Osteoblast (primary cell): ENCODE measurements around the gene EHD4. TPM values are rescaled to one million over a fixed set of nuclear protein-coding genes. Genes with fewer than 3 reads are reported as not detected.

Source experiments
- DNase-seq: peaks from one replicate; pipeline ENCODE4 v3.0.0; 2011; ENCODE audit warnings: low spot score, mixed read lengths; ENCODE audit not compliant: insufficient read length; ENCODE audit errors: missing footprints
- H2AFZ ChIP-seq: 2 replicates; pipeline ENCODE4 v1.6.0; 2011; ENCODE audit warnings: mild to moderate bottlenecking, low read length
- H3K27ac ChIP-seq: 2 replicates; pipeline ENCODE4 v1.5.1; 2011; ENCODE audit warnings: mild to moderate bottlenecking, low read depth, low read length, moderate library complexity
- H3K27me3 ChIP-seq: 2 replicates; pipeline ENCODE4 v1.6.0; 2012; ENCODE audit warnings: mild to moderate bottlenecking, control low read depth, inconsistent platforms, low read length, moderate library complexity; ENCODE audit not compliant: insufficient read depth
- H3K36me3 ChIP-seq: 2 replicates; pipeline ENCODE4 v1.5.1; 2011; ENCODE audit warnings: mild to moderate bottlenecking, low read length, control low read depth, moderate library complexity; ENCODE audit not compliant: insufficient read depth
- H3K4me1 ChIP-seq: 2 replicates; pipeline ENCODE4 v1.5.1; 2011; ENCODE audit warnings: mild to moderate bottlenecking, low read length, control low read depth, moderate library complexity; ENCODE audit not compliant: insufficient read depth
- H3K4me2 ChIP-seq: 2 replicates; pipeline ENCODE4 v1.6.0; 2011; ENCODE audit warnings: mild to moderate bottlenecking, low read length; ENCODE audit not compliant: insufficient read depth
- H3K4me3 ChIP-seq: fragments of 200-600 bp; sonication (generic); 3 replicates; pipeline ENCODE4 v1.5.1; 2012; ENCODE audit warnings: mild to moderate bottlenecking, low read length, inconsistent platforms; ENCODE audit not compliant: insufficient read depth
- H3K79me2 ChIP-seq: 2 replicates; pipeline ENCODE4 v1.6.0; 2012; ENCODE audit warnings: mild to moderate bottlenecking, low read length, control low read depth, inconsistent platforms; ENCODE audit not compliant: insufficient read depth
- H3K9me3 ChIP-seq: 2 replicates; pipeline ENCODE4 v1.5.1; 2011; ENCODE audit warnings: low read depth, low read length, control low read depth
- H4K20me1 ChIP-seq: 2 replicates; pipeline ENCODE4 v1.6.0; 2012; ENCODE audit warnings: mild to moderate bottlenecking, low read length, control low read depth; ENCODE audit not compliant: insufficient read depth
- CTCF ChIP-seq: IDR thresholded peaks from 2 replicates; pipeline ENCODE4 v1.5.1; 2011; ENCODE audit warnings: mild to moderate bottlenecking, low read depth, low read length, moderate library complexity; ENCODE audit errors: extremely low read depth
- total RNA-seq: library from RNA; depleted of rRNA; stranded (reverse); fragments of >200 nt; gene quantifications from 2 replicates; pipeline ENCODE4 v1.2.3, GENCODE V29; 2012

Gene EHD4
- total RNA-seq, 1 donor, result 15.9 TPM

- no peaks in the 10 kb centered on the region for H3K27me3 ChIP-seq
- H3K9me3 ChIP-seq, result no peaks in the 10 kb centered on the region
- no peaks in the 10 kb centered on the region for H3K36me3 ChIP-seq
- TF ChIP-seq CTCF, result no peak
- H3K4me1 ChIP-seq, result peaks cover 19% of the 10 kb centered on the region
- H3K4me2 ChIP-seq, result no peak overlapping the region
- no peak overlapping the region for H3K27ac ChIP-seq
- H4K20me1 ChIP-seq, result no peaks in the 10 kb centered on the region
- no peak overlapping the region for H3K4me3 ChIP-seq
- no peak for DNase-seq
- no peak overlapping the region for H2AFZ ChIP-seq
- H3K79me2 ChIP-seq, result peaks cover 71% of the 10 kb centered on the region
Observed at GRCh38 chr15:41966920-41967465, 5.4 kb downstream of the EHD4 start.

GRCh38 chr15:41966414-41966812 is 5.9 kb downstream of the EHD4 start:
- no peak for TF ChIP-seq CTCF
- Histone ChIP-seq H3K79me2 (peaks cover 71% of the 10 kb centered on the region), H2AFZ (no peak overlapping the region), H3K9me3 (no peaks in the 10 kb centered on the region), H3K4me2 (no peak overlapping the region), H3K4me1 (peaks cover 25% of the 10 kb centered on the region), H3K27me3 (no peaks in the 10 kb centered on the region), H4K20me1 (no peaks in the 10 kb centered on the region), H3K4me3 (no peak overlapping the region), H3K36me3 (no peaks in the 10 kb centered on the region), H3K27ac (no peak overlapping the region)
- no peak for DNase-seq

GRCh38 chr15:41965441-41966413 is 6.6 kb downstream of the EHD4 start:
- H3K4me3 ChIP-seq, result no peak overlapping the region
- TF ChIP-seq CTCF, result no peak
- H4K20me1 ChIP-seq, result no peaks in the 10 kb centered on the region
- H3K79me2 ChIP-seq, result peaks cover 68% of the 10 kb centered on the region
- no peak overlapping the region for H3K27ac ChIP-seq
- H3K27me3 ChIP-seq, result no peaks in the 10 kb centered on the region
- H3K4me1 ChIP-seq, result peaks cover 28% of the 10 kb centered on the region
- no peaks in the 10 kb centered on the region for H3K36me3 ChIP-seq
- no peak overlapping the region for H2AFZ ChIP-seq
- H3K9me3 ChIP-seq, result no peaks in the 10 kb centered on the region
- H3K4me2 ChIP-seq, result no peak overlapping the region
- no peak for DNase-seq

GRCh38 chr15:41961595-41962202 is 10.7 kb downstream of the EHD4 start:
- no peak for TF ChIP-seq CTCF
- Histone ChIP-seq H3K27ac (peak overlapping the region; percentile 41), H4K20me1 (no peaks in the 10 kb centered on the region), H3K4me2 (peak overlapping the region; percentile 15), H3K4me1 (peaks cover 27% of the 10 kb centered on the region), H3K4me3 (no peak overlapping the region), H3K9me3 (no peaks in the 10 kb centered on the region), H3K27me3 (no peaks in the 10 kb centered on the region), H3K79me2 (peaks cover 67% of the 10 kb centered on the region), H3K36me3 (no peaks in the 10 kb centered on the region), H2AFZ (no peak overlapping the region)
- no peak for DNase-seq
